ENCODE data around the gene MCRIP1. TPM values are rescaled to one million over a fixed set of nuclear protein-coding genes. Genes with fewer than 3 reads are reported as not detected.

MCRIP1 gene
- total and polyA plus RNA-seq, 9 of the 15 experiments (the other 6 are each of a cell fraction or from before 2014, with no cell fraction given): 0.39 to 35.8 (median 9.7) TPM

- TF ChIP-seq, protein P1, sequence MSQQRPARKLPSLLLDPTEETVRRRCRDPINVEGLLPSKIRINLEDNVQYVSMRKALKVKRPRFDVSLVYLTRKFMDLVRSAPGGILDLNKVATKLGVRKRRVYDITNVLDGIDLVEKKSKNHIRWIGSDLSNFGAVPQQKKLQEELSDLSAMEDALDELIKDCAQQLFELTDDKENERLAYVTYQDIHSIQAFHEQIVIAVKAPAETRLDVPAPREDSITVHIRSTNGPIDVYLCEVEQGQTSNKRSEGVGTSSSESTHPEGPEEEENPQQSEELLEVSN (IDR thresholded peaks at IDR 0.05; ENCODE audit: borderline replicate concordance in 1 of 2, extremely low read depth in 1 of 2, insufficient read depth in 1 of 2, insufficient read length in 1 of 2, low read depth in 1 of 2, low read length in 1 of 2, poor library complexity in 1 of 2, severe bottlenecking in 1 of 2): peak; percentile 75 to 77
- TF ChIP-seq L3MBTL2 (IDR thresholded peaks at IDR 0.05): peak; percentile 99
- TF ChIP-seq, protein P2, sequence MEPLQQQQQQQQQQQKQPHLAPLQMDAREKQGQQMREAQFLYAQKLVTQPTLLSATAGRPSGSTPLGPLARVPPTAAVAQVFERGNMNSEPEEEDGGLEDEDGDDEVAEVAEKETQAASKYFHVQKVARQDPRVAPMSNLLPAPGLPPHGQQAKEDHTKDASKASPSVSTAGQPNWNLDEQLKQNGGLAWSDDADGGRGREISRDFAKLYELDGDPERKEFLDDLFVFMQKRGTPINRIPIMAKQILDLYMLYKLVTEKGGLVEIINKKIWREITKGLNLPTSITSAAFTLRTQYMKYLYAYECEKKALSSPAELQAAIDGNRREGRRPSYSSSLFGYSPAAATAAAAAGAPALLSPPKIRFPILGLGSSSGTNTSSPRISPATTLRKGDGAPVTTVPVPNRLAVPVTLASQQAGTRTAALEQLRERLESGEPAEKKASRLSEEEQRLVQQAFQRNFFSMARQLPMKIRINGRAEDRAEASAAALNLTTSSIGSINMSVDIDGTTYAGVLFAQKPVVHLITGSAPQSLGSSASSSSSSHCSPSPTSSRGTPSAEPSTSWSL (CRISPR knock-in tag; IDR thresholded peaks at IDR 0.05; ENCODE audit: borderline replicate concordance): no peak
- no peak for TF ChIP-seq EHMT2 (IDR thresholded peaks at IDR 0.05)
- no peak for TF ChIP-seq HDAC6 (IDR thresholded peaks at IDR 0.05; ENCODE audit: low read depth, low read length)
- TF ChIP-seq NFXL1 (CRISPR knock-in tag; IDR thresholded peaks at IDR 0.05): peak; percentile 65; the same call in 1 of the 2 replicates
- TF ChIP-seq UBTF (IDR thresholded peaks at IDR 0.05; ENCODE audit: borderline replicate concordance in 1 of 2, low read depth in 2 of 2, low read length in 2 of 2): peak in 1 of 2 experiments; percentile 46; a peak in 1 of 4 replicates
- no peak for TF ChIP-seq ZNF174 (CRISPR knock-in tag; IDR thresholded peaks at IDR 0.05)
- peak; percentile 49; the same call in 1 of the 2 replicates for TF ChIP-seq SPI1 (IDR thresholded peaks at IDR 0.05; ENCODE audit: borderline replicate concordance, low read depth, low read length)
- peak; percentile 31; the same call in 1 of the 2 replicates for TF ChIP-seq ZBTB2 (IDR thresholded peaks at IDR 0.05)
- no peak for TF ChIP-seq NFIX (CRISPR knock-in tag; IDR thresholded peaks at IDR 0.05; ENCODE audit: low read depth)
- TF ChIP-seq SUPT5H (IDR thresholded peaks at IDR 0.05): 0 out of 2 replicates have a peak, but pooled peaks have one; percentile 45
- peak; percentile 56; the same call in 1 of the 2 replicates for TF ChIP-seq TOE1 (IDR thresholded peaks at IDR 0.05; ENCODE audit: borderline replicate concordance)
- TF ChIP-seq TOE1 (CRISPR knock-in tag; IDR thresholded peaks at IDR 0.05; ENCODE audit: borderline replicate concordance, low read depth): no peak
- TF ChIP-seq SNIP1 (IDR thresholded peaks at IDR 0.05; ENCODE audit: low read depth): no peak
- TF ChIP-seq, protein P3, sequence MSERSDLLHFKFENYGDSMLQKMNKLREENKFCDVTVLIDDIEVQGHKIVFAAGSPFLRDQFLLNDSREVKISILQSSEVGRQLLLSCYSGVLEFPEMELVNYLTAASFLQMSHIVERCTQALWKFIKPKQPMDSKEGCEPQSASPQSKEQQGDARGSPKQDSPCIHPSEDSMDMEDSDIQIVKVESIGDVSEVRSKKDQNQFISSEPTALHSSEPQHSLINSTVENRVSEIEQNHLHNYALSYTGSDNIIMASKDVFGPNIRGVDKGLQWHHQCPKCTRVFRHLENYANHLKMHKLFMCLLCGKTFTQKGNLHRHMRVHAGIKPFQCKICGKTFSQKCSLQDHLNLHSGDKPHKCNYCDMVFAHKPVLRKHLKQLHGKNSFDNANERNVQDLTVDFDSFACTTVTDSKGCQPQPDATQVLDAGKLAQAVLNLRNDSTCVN (CRISPR knock-in tag; IDR thresholded peaks at IDR 0.05): no peak
- no peak for TF ChIP-seq IRF2 (CRISPR knock-in tag; IDR thresholded peaks at IDR 0.05)
Observed at GRCh38 chr17:81821603-81822311, 11.3 kb downstream of the MCRIP1 start (continued).

Data from K562 (cell line).